ENCODE measurements around the gene CCDC170.
A peak's percentile ranks its signal among the peaks of the same experiment; 100 is the strongest.
"Not testable (repeated sequence)": the region's sequence is repeated elsewhere in the genome, so short reads cannot be mapped to it uniquely, and the experiment has no call there.

CCDC170 gene

GRCh38 chr6:151493804-151494234 is at the start of gene CCDC170:
Gene CCDC170, plus strand, starts transcription at chr6:151494017. Its CDS starts 112 bp downstream, at chr6:151494129.
- DNase-seq = no peak

DNA sequence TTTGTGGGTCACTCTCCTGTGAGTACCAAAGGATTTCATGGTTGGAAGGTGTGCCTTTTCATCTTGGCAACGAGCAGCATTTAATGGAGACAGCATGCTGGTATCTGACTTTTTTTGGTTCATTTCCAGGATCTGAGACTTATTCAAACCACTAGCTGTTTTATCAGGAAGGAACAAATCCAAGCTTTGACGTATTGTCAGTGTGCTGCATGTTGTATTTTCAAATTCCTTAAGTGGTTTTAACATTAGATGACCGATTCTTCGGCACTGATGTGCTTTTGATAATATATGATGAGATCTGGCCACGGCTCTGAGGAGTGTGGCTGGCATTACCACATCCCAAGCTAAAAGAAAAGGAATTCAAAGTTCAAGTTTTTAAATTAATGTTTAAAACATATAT is 48.3 kb upstream of the CCDC170 start:
- DNase-seq = no peak

DNA sequence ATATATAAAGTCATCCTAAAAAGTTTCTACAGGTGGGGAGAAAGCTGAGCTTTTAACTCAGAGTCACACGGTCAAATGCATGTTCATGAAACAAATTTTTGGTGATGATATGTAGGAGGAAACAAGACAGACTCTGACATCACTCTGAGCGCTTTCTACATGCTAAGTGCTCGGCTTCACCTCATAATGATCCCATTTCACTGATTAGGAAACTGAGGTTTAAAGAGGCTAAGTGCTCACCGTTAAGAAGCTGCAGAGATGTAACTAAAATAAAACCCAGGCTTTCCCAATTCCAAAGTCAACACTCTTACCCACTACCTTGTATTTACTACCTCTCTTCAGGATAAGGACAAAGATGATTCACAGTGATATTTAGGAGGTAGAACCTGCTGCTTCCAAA is 46.6 kb upstream of the CCDC170 start:
- DNase-seq = no peak

DNA sequence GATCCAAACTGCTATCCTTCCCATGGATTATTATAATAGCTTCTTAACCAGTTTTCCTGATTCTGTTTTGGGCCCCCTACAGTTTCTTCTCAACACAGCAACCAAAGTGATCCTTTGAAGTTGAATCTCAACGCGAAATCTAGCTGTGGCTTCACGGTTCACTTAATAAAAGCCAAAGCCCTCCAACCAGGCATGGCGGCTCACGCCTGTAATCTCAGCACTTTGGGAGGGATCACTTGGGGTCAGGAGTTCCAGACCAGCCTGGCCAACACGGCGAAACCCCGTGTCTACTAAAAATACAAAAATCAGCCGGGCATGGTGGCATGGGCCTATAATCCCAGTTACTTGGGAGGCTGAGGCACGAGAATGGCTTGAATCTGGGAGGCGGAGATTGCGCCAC is 45.2 kb upstream of the CCDC170 start:
- no peak for DNase-seq

GRCh38 chr6:151450928-151451327 is 42.9 kb upstream of the CCDC170 start:
- not testable (repeated sequence) for DNase-seq

DNA sequence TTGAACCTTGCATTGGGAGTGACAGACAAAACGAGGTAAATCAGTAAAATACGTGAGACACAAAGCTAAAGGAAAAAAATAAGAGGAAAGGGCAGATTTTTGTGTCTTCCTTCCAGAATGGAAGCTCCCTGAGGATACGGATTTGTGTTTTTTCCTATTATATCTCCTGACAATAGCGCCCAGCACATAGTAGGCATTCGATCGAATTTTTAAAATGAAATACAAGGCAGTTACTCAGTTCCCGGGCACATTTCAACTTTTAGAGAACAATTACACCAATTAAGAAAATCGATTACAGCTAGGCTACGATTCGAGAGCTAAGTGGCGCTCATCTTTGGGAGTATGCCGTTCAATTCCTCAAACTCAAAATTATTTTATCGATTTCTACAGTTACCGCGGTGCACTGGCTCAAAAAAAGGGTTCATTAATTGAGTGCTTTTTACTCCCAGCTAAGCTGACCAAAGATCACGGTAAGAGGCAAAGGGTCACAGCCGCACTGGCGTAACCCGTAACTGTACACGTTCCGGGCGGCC is 42.3 kb upstream of the CCDC170 start:
- no peak for DNase-seq

- DNase-seq = peak; percentile 99
Measured at GRCh38 chr6:151451950-151452749, 41.7 kb upstream of the CCDC170 start, which contains the start of gene RMND1. Gene RMND1, minus strand, starts transcription at chr6:151452126. Its CDS starts 6,315 bp downstream, at chr6:151445811.

- peak; percentile 3 for DNase-seq
Measured at GRCh38 chr6:151452750-151453427, 40.9 kb upstream of the CCDC170 start.

DNA sequence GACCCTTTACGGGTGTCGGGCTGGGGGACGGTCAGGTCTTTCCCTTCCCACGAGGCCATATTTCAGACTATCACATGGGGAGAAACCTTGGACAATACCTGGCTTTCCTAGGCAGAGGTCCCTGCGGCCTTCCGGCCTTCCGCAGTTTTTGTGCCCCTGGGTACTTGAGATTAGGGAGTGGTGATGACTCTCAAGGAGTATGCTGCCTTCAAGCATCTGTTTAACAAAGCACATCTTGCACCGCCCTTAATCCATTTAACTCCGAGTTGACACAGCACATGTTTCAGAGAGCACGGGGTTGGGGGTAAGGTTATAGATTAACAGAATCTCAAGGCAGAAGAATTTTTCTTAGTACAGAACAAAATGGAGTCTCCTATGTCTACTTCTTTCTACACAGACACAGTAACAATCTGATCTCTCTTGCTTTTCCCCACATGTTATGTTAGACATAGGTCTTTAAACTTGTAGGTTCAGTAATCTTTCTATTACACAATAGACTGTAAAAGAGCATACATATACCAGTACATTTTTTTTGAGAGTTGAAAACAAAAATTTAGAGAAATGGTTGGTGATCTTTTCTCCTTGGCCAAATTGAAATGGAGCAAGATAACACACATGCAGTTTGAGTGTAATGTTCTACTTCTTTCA is 37.9 kb upstream of the CCDC170 start:
- DNase-seq = not testable (repeated sequence)

DNA sequence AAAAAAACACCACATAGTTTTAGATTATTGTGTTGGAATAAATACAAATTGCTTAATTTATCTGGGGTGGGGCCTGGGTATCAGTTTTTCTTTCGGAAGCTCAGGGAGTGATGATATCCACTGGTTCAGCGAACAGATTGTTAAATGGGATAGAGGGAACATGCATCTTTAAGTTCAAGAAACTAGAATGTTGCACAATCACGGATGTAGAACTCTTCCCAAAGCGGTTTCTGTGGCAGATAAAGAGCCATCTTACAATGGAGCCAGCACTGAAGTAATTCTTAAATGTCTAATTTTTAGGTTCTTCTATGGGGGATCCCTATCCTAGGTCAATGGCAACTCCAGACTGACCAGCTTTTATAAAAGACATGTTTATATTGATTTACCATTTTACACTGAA is 32.1 kb upstream of the CCDC170 start:
- DNase-seq = no peak

DNA sequence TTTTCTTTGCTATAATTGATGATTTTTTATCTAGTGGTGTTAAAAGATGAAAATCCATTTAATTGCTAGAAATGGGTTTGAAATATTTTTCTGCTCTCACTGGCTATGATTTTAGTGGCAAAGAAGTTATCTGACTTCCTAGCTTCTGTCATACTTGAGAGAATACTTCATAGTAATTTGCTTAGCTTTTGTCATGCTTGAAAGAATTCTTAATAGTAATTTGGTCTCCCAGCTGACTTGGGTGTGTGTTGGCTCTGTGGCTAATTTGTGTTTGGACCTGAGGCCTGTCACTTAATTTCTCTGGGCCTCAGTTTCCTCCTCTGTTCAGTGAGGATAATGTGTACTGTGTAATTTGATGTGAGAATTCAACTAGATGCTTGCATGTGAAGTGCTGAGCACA is 29.1 kb upstream of the CCDC170 start:
- no peak for DNase-seq

DNA sequence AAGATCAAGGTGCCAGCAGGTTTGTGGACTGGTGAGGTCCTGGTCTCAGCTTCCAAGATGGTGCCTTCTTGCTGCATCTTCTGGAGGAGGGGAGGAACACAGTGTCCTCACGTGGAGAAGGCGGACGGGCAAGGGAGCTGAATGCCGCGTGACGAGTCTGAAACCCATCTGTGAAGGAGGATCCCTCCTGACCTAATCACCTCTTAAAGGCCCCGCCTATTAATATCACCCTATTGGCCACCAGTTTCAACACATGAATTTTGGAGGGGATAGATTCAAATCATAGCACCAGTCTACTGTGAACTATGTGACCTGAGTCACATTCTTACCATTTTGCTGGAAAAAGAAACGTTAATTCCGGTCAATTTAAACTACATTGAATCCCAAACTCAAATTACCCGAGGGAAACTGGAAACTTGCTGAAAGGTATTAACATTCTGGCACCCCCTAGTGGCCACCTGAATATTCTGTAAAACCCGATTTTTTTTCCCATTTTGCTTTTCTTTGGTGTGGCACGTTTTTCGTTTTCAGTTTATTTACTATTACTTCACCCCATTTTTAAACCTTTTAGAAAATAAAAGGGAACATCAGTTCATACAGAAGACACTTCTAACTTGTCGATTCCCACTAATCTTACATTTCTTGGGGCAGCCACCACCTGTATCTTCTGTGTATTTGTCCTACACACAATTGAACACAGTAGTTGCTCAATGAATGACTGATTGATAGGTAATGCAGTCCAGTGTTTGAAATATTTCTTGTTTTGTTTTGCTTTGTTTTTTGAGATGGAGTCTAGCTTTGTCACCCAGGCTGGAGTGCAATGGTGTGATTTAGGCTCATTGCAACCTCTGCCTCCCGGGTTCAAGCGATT is 17.9 kb upstream of the CCDC170 start:
- peak; percentile 59 for DNase-seq

DNA sequence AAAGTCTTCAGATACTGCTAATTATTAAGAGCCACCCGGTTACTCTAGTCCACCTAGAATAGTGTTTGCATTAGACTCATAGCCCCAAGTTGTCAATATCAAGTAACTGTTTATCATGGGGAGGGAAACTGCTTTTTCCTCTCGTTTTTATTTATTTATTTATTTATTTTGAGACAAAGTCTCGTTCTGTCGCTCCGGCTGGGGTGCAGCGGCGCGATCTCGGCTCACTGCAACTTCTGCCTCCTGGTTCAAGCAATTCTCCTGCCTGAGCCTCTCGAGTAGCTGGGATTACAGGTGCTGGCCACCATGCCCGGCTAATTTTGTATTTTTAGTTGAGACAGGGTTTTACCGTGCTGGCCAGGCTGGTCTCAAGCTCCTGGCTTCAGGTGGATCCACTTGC is 16.1 kb upstream of the CCDC170 start:
- DNase-seq = no peak

- no peak for DNase-seq
Measured at GRCh38 chr6:151478670-151479069, 15.1 kb upstream of the CCDC170 start.

- DNase-seq = peak; percentile 19
Measured at GRCh38 chr6:151481786-151482185, 12.0 kb upstream of the CCDC170 start.

DNA sequence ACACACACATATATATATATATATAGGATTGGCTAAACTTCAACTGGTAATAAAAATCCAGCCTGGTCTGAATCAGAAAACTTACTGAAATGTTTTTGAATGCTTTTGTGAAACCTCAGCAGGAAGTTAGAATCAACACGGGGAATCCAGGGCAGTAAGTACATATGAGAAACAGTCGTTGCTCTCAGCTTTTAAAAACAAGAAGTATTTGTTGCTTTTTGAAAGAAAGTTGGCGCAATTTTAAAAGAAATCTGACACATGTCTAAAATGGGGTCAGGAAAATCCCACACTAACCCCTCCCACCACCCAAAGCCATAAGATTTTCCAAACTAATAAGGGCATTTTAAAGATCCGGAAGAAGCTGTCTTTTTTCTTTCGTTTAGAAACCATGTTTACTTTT is 11.5 kb upstream of the CCDC170 start:
- DNase-seq = peak; percentile 38

- DNase-seq = no peak
Measured at GRCh38 chr6:151483994-151484393, 9.8 kb upstream of the CCDC170 start.

GRCh38 chr6:151488226-151488625 is 5.6 kb upstream of the CCDC170 start:
- no peak for DNase-seq

DNA sequence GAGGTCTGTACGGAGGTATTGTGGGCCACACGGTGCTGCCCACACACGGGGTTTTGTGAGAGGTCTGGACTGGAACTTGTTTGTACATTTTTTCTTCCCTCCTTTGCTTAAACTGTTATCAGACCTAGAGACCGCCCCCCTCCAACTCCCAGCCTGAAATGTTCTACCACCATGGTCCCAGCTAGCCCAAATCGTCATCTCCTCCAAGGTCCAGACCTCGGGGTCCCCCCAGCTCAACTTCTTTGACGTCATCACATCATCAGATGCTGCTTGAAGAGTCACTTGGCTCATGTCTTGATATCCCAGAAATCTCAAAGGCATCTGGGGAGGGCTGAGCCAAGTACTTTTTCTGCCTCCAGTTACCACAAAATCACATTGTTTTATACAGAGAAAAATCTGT is 2.8 kb upstream of the CCDC170 start:
- no peak for DNase-seq

- no peak for DNase-seq
Measured at GRCh38 chr6:151493161-151493803, 535 bp upstream of the CCDC170 start.

DNA sequence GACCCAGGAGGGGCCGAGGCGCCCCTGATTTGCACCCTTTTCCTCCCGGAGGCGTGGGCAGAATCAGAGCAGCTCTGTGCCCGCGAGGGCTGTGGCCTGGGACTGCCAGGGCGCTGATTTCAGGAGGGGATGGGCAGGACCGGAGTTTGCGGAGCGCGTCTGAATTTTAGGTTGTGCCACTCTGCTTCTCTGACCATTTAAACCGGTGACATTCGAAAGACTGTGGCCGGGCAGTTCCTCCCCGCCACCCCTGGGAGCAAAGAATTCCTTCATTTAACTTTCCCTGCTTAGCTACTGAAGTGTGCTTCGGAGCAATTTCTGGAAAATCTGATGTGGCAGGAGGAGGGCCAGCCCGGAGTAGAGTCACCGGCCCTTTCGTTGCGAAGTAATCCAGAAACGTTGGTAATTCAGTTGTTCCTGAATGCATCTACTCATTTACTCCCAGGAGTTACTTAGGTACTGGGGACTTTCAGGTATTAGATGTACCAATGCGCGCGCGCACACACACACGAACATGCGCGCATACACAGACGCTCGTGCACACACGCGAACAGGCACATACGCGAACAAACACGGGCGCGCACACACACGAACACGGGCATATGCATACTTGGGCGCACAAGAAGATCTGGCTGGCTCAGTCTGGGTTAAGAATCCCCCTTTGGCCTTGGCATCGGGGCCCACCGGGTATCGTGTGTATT is 568 bp downstream of the CCDC170 start:
- DNase-seq = no peak
